H1 (cell line): ENCODE results near the gene TMEM164. TPM values are rescaled to one million over a fixed set of nuclear protein-coding genes. Genes with fewer than 3 reads are reported as not detected.

Experiments used
- CTCF ChIA-PET: fragments of 300-600 bp; sonication (Branson Sonifier 250); formaldehyde crosslinking; loops from one replicate; lab custom pipeline; 2021; ENCODE audit not compliant: partially characterized antibody; lab: Charles Lee
- POLR2A ChIA-PET: fragments of 300-600 bp; sonication (Branson Sonifier 250); formaldehyde crosslinking; loops from one replicate; lab custom pipeline; 2021; ENCODE audit warnings: inconsistent platforms; ENCODE audit not compliant: partially characterized antibody; lab: Charles Lee
- DNase-seq, 2 experiments: peaks; one replicate each; pipeline versions ENCODE4 v3.0.0 to v3.0.0-alpha.2; 2010 to 2022; ENCODE audit warnings: low spot score in 2 of 2, low read depth in 1 of 2, mixed read lengths in 1 of 2
- FAIRE-seq: peaks from 2 replicates; lab custom pipeline; 2011; peaks lifted over from hg19 to GRCh38; lab: Jason Lieb, UNC
- H2AFZ ChIP-seq: 2 replicates; pipeline ENCODE4 v1.8.1; 2012; ENCODE audit warnings: low read length, inconsistent platforms
- H2AK5ac ChIP-seq: 2 replicates; pipeline ENCODE4 v1.6.1; 2013; ENCODE audit warnings: low read depth, low read length
- H2BK120ac ChIP-seq: replicated peaks from 2 replicates; pipeline ENCODE3; 2013; ENCODE audit warnings: low read depth, low read length, inconsistent platforms
- H2BK12ac ChIP-seq: 2 replicates; pipeline ENCODE4 v1.6.1; 2013; ENCODE audit warnings: low read depth, low read length
- H2BK15ac ChIP-seq: 2 replicates; pipeline ENCODE4 v1.6.1; 2013; ENCODE audit warnings: low read length
- H2BK20ac ChIP-seq: 2 replicates; pipeline ENCODE4 v1.6.1; 2013; ENCODE audit warnings: low read length
- H2BK5ac ChIP-seq: 2 replicates; pipeline ENCODE4 v1.6.1; 2013; ENCODE audit warnings: low read depth, low read length
- H3K14ac ChIP-seq: 2 replicates; pipeline ENCODE4 v1.6.1; 2013; ENCODE audit warnings: inconsistent platforms; ENCODE audit not compliant: insufficient read length
- H3K18ac ChIP-seq: 2 replicates; pipeline ENCODE4 v1.6.1; 2013; ENCODE audit warnings: low read length; ENCODE audit errors: extremely low read depth
- H3K23ac ChIP-seq: 2 replicates; pipeline ENCODE4 v1.6.1; 2013; ENCODE audit warnings: inconsistent platforms; ENCODE audit not compliant: insufficient read length
- H3K23me2 ChIP-seq: 2 replicates; pipeline ENCODE4 v1.6.1; 2013; ENCODE audit warnings: low read depth, low read length
- H3K27ac ChIP-seq: 2 replicates; pipeline ENCODE4 v1.6.1; 2011; ENCODE audit warnings: low read depth, low read length, inconsistent platforms
- H3K27me3 ChIP-seq, 4 experiments: replicated peaks in 1 of 4; 1 replicate in 1 of 4; 2 replicates in 3 of 4; pipeline versions ENCODE4 v1.6.1 to v1.8.1; 2011 to 2013; ENCODE audit warnings: low read length in 3 of 4, mild to moderate bottlenecking in 3 of 4, inconsistent platforms in 2 of 4, mixed read lengths in 2 of 4, moderate library complexity in 1 of 4; ENCODE audit not compliant: control insufficient read depth in 3 of 4, insufficient read depth in 3 of 4; ENCODE audit errors: extremely low read depth in 1 of 4
- H3K36me3 ChIP-seq, 4 experiments: 2 replicates each; pipeline versions ENCODE4 v1.6.1 to v1.8.1; 2011 to 2013; ENCODE audit warnings: mild to moderate bottlenecking in 4 of 4, low read length in 3 of 4, moderate library complexity in 2 of 4, control low read depth in 1 of 4, inconsistent platforms in 1 of 4; ENCODE audit not compliant: insufficient read depth in 4 of 4, control insufficient read depth in 2 of 4
- H3K4ac ChIP-seq: replicated peaks from 2 replicates; pipeline ENCODE3; 2013; ENCODE audit warnings: low read length, low read depth, mixed read lengths, inconsistent platforms; ENCODE audit not compliant: insufficient read length
- H3K4me1 ChIP-seq, 4 experiments: replicated peaks in 1 of 4; 1 replicate in 1 of 4; 2 replicates in 3 of 4; pipeline versions ENCODE4 v1.6.1 to v1.8.1; 2011 to 2013; ENCODE audit warnings: low read length in 3 of 4, inconsistent platforms in 2 of 4, mixed read lengths in 1 of 4; ENCODE audit not compliant: insufficient read depth in 4 of 4, control insufficient read depth in 3 of 4
- H3K4me2 ChIP-seq, 2 experiments: 2 replicates each; pipeline versions ENCODE4 v1.6.1 to v1.8.1; 2011 to 2013; ENCODE audit warnings: low read depth in 2 of 2, low read length in 2 of 2, control low read depth in 1 of 2, inconsistent platforms in 1 of 2, mild to moderate bottlenecking in 1 of 2; ENCODE audit not compliant: insufficient read depth in 1 of 2
- H3K4me3 ChIP-seq, 4 experiments: fragments of 200-600, 300-600 bp in 1 of 4; sonication (generic), shearing (Covaris generic), sonication (Bioruptor Twin) in 1 of 4; 2 replicates each; pipeline versions ENCODE4 v1.5.1 to v1.8.1; 2011 to 2016; ENCODE audit warnings: low read length in 4 of 4, low read depth in 3 of 4, control low read depth in 2 of 4, inconsistent platforms in 2 of 4, mild to moderate bottlenecking in 2 of 4, mixed read lengths in 1 of 4, moderate library complexity in 1 of 4; ENCODE audit not compliant: insufficient read depth in 2 of 4; ENCODE audit errors: extremely low read depth in 1 of 4
- H3K56ac ChIP-seq: replicated peaks from 2 replicates; pipeline ENCODE3; 2013; ENCODE audit warnings: low read depth, mild to moderate bottlenecking, mixed read lengths, low read length, inconsistent platforms; ENCODE audit not compliant: insufficient read length
- H3K79me1 ChIP-seq: 2 replicates; pipeline ENCODE4 v1.6.1; 2013; ENCODE audit warnings: low read depth, low read length, control low read depth
- H3K79me2 ChIP-seq, 2 experiments: 2 replicates each; pipeline versions ENCODE4 v1.6.1 to v1.8.1; 2012 to 2013; ENCODE audit warnings: low read length in 2 of 2, mild to moderate bottlenecking in 2 of 2, inconsistent platforms in 1 of 2; ENCODE audit not compliant: insufficient read depth in 2 of 2, control insufficient read depth in 1 of 2
- H3K9ac ChIP-seq, 4 experiments: replicated peaks in 1 of 4; 1 replicate in 1 of 4; 2 replicates in 3 of 4; pipeline versions ENCODE4 v1.6.1 to v1.8.1; 2011 to 2013; ENCODE audit warnings: low read depth in 3 of 4, low read length in 3 of 4, control low read depth in 2 of 4, mild to moderate bottlenecking in 2 of 4, moderate library complexity in 2 of 4, inconsistent platforms in 1 of 4; ENCODE audit errors: extremely low read depth in 1 of 4
- H3K9me3 ChIP-seq, 2 experiments: 2 replicates each; pipeline versions ENCODE4 v1.6.1 to v1.8.1; 2012 to 2013; ENCODE audit warnings: mild to moderate bottlenecking in 2 of 2, moderate library complexity in 2 of 2, control low read depth in 1 of 2, inconsistent platforms in 1 of 2, low read depth in 1 of 2, low read length in 1 of 2, mixed read lengths in 1 of 2; ENCODE audit not compliant: insufficient read depth in 2 of 2
- H4K20me1 ChIP-seq, 2 experiments: replicated peaks in 1 of 2; 2 replicates each; pipeline versions ENCODE3 to v1.8.1; 2011 to 2013; ENCODE audit warnings: inconsistent platforms in 2 of 2, low read length in 2 of 2, mild to moderate bottlenecking in 1 of 2; ENCODE audit not compliant: insufficient read depth in 2 of 2, control insufficient read depth in 1 of 2
- H4K5ac ChIP-seq: 2 replicates; pipeline ENCODE4 v1.6.1; 2013; ENCODE audit warnings: low read length, low read depth, mixed read lengths, inconsistent platforms; ENCODE audit not compliant: insufficient read length
- H4K8ac ChIP-seq: 2 replicates; pipeline ENCODE4 v1.8.0; 2013; ENCODE audit warnings: mild to moderate bottlenecking, moderate library complexity, low read length, inconsistent platforms; ENCODE audit not compliant: insufficient read depth; ENCODE audit errors: extremely low read depth
- H4K91ac ChIP-seq: replicated peaks from 2 replicates; pipeline ENCODE3; 2013; ENCODE audit warnings: low read length, mixed read lengths, inconsistent platforms; ENCODE audit not compliant: insufficient read length
- ASH2L ChIP-seq: fragments of 200-600, 300-600 bp; sonication (generic); IDR thresholded peaks from one replicate; pipeline ENCODE4 v1.7.1; 2017; ENCODE audit warnings: low read length
- BCL11A ChIP-seq, 2 experiments: IDR thresholded peaks; one replicate each; pipeline ENCODE4 v1.6.1; 2011; ENCODE audit warnings: low read depth in 2 of 2, low read length in 2 of 2, mild to moderate bottlenecking in 2 of 2
- CEBPB ChIP-seq: IDR thresholded peaks from 2 replicates; pipeline ENCODE4 v1.6.1; 2012; ENCODE audit warnings: low read depth, low read length
- HDAC2 ChIP-seq, 2 experiments: fragments of 300-600 bp in 1 of 2; sonication (generic) in 1 of 2; IDR thresholded peaks; 2 replicates each; pipeline ENCODE4 v1.6.1; 2011 to 2012; ENCODE audit warnings: low read depth in 2 of 2, low read length in 2 of 2, mild to moderate bottlenecking in 2 of 2, moderate library complexity in 2 of 2, borderline replicate concordance in 1 of 2, inconsistent platforms in 1 of 2
- HDAC6 ChIP-seq: IDR thresholded peaks from one replicate; pipeline ENCODE4 v1.7.1; 2012; ENCODE audit warnings: low read depth, mild to moderate bottlenecking, inconsistent platforms, low read length, moderate library complexity
- RAD21 ChIP-seq, 2 experiments: IDR thresholded peaks in 1 of 2; conservative IDR thresholded peaks in 1 of 2; 2 replicates each; pipeline ENCODE4 v1.6.1; 2011; ENCODE audit warnings: low read depth in 2 of 2, low read length in 2 of 2, improper control_type of control experiment in 1 of 2, inconsistent platforms in 1 of 2, mild to moderate bottlenecking in 1 of 2, moderate library complexity in 1 of 2
- RFX5 ChIP-seq: IDR thresholded peaks from 2 replicates; pipeline ENCODE4 v1.6.1; 2011; ENCODE audit warnings: low read depth, low read length, improper control_type of control experiment, borderline replicate concordance
- SP1 ChIP-seq: IDR thresholded peaks from 2 replicates; pipeline ENCODE4 v1.6.1; 2011; ENCODE audit warnings: low read depth, low read length
- SP2 ChIP-seq: IDR thresholded peaks from 2 replicates; pipeline ENCODE4 v1.6.1; 2012; ENCODE audit warnings: mild to moderate bottlenecking, low read length, inconsistent platforms
- SRF ChIP-seq: IDR thresholded peaks from 2 replicates; pipeline ENCODE4 v1.6.1; 2011; ENCODE audit warnings: mild to moderate bottlenecking, low read depth, low read length, moderate library complexity
- SUZ12 ChIP-seq: fragments of 200-600 bp; sonication (generic); IDR thresholded peaks from 2 replicates; pipeline ENCODE4 v1.6.1; 2012; ENCODE audit warnings: mild to moderate bottlenecking, inconsistent platforms, low read length, moderate library complexity, mixed read lengths
- TBP ChIP-seq: IDR thresholded peaks from 2 replicates; pipeline ENCODE4 v1.6.1; 2011; ENCODE audit warnings: low read depth, low read length, improper control_type of control experiment
- TCF12 ChIP-seq: IDR thresholded peaks from 2 replicates; pipeline ENCODE4 v1.6.1; 2011; ENCODE audit warnings: low read depth, mild to moderate bottlenecking, low read length
- WGBS, 2 experiments: shearing (Covaris generic) in 1 of 2; methylation state at CpG; one replicate each; pipeline versions ENCODE4 v1.1.6 to v1.1.7; 2013 to 2015; ENCODE audit warnings: low lambda C conversion rate in 2 of 2, mixed read lengths in 2 of 2, inconsistent platforms in 1 of 2, low coverage in 1 of 2, missing lambda C conversion rate in 1 of 2; ENCODE audit not compliant: insufficient replicate concordance in 2 of 2, insufficient coverage in 1 of 2, insufficient read length in 1 of 2; ENCODE audit errors: extremely low coverage in 1 of 2, missing lambda C conversion rate in 1 of 2; 5-methylcytosine and 5-hydroxymethylcytosine counted together
- polyA plus RNA-seq, 7 experiments: library from polyadenylated mRNA; depleted of rRNA in 3 of 7; stranded (reverse) in 5 of 7; unstranded in 2 of 7; fragments of >200 nt in 5 of 7; fragments of 200-250 nt in 2 of 7; gene quantifications; 1 replicate in 5 of 7; 2 replicates in 1 of 7; 4 replicates in 1 of 7; pipeline versions ENCODE4 v1.2.1 to v1.2.3, GENCODE V29; 2011 to 2013; ENCODE audit warnings: missing spikeins in 2 of 7, mixed read lengths in 2 of 7
- total RNA-seq: library from RNA; stranded (reverse); fragmentation: NEBNext Ultra II Directional; extraction: Animal tissue kit (Norgen Biotek cat#: 25700); gene quantifications from 2 replicates; pipeline ENCODE4 v1.2.1, GENCODE V29; 2021
- TF ChIP-seq, protein P1 (sequence below): IDR thresholded peaks from 2 replicates; pipeline ENCODE4 v1.6.1; 2012; ENCODE audit warnings: inconsistent platforms

Gene TMEM164
- total and polyA plus RNA-seq, 2 of the 8 experiments (the other 6 are each of a cell fraction or from before 2014, with no cell fraction given), result 7.3 to 14.8 TPM

DNA sequence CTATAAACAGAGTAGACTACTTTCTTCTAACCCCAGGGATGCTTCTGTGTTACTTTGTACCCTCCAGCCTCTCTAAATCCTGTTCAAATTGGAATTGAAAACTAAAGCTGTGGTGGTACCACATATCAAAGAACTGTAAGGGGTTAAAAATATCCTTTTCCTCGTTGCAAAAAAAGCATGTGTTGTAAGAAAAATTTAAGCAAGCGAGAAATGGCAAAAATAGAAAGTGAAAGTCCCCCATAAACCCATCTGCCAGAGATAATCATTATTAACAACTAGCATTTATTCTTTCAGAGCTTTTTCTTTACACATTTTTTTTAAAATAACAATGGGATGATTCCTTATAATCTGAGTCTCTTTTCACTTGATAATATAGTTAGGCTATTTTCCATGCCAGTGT is 40.6 kb downstream of the TMEM164 start:
- CTCF ChIA-PET, result no interaction called here

More for the DNA sequence above, 40.6 kb downstream of the TMEM164 start:
- WGBS, 2 experiments, result 90% methylated on average over 2 of the region's 2 CpGs; no CpG with 5 or more reads in 1 of the 2 experiments
- no peak overlapping the region for H3K4me3 ChIP-seq
- H2AFZ ChIP-seq, result no peak overlapping the region
- no peak overlapping the region for H3K4ac ChIP-seq
- H3K4me1 ChIP-seq, result peaks cover 0 to 9% (median 2%) of the 10 kb centered on the region in 4 experiments; a peak in 3 of 7 replicates
- no peaks in the 10 kb centered on the region for H3K9me3 ChIP-seq
- H3K36me3 ChIP-seq, result no peaks in the 10 kb centered on the region
- H4K20me1 ChIP-seq, result peaks cover 0 to 1% of the 10 kb centered on the region in 2 experiments
- FAIRE-seq, result no peak
- H4K5ac ChIP-seq, result no peak overlapping the region
- no peak overlapping the region for H2BK15ac ChIP-seq
- no peak overlapping the region for H2BK120ac ChIP-seq
- DNase-seq, result no peak
- H3K23me2 ChIP-seq, result no peaks in the 10 kb centered on the region
- no peaks in the 10 kb centered on the region for H3K79me2 ChIP-seq
- no peak overlapping the region for H4K91ac ChIP-seq
- no peak overlapping the region for H3K56ac ChIP-seq
- no peaks in the 10 kb centered on the region for H3K79me1 ChIP-seq
- POLR2A ChIA-PET, result no interaction called here
- TF ChIP-seq HDAC6, result no peak
- no peak for TF ChIP-seq ASH2L
- no peak for TF ChIP-seq RAD21 (IDR thresholded peaks at IDR 0.05 in 1 of 2, conservative IDR thresholded peaks at IDR 0.05 in 1 of 2; ENCODE audit: low read depth in 2 of 2, low read length in 2 of 2)
- no peak for TF ChIP-seq SRF
- TF ChIP-seq HDAC2 (IDR thresholded peaks at IDR 0.05; ENCODE audit: borderline replicate concordance in 1 of 2, low read depth in 2 of 2, low read length in 2 of 2), result no peak
- TF ChIP-seq CEBPB, result no peak
- no peak for TF ChIP-seq SP1
- TF ChIP-seq, protein P1, sequence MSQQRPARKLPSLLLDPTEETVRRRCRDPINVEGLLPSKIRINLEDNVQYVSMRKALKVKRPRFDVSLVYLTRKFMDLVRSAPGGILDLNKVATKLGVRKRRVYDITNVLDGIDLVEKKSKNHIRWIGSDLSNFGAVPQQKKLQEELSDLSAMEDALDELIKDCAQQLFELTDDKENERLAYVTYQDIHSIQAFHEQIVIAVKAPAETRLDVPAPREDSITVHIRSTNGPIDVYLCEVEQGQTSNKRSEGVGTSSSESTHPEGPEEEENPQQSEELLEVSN, result no peak
- no peak for TF ChIP-seq TCF12
- no peak for TF ChIP-seq SP2
- no peak for TF ChIP-seq TBP
- no peak for TF ChIP-seq BCL11A (IDR thresholded peaks at IDR 0.05; ENCODE audit: low read depth in 2 of 2, low read length in 2 of 2)
- no peak for TF ChIP-seq RFX5
- TF ChIP-seq SUZ12, result no peak
- H3K23ac ChIP-seq, result no peak overlapping the region
- no peak overlapping the region for H2AK5ac ChIP-seq
- H2BK20ac ChIP-seq, result no peak overlapping the region
- no peaks in the 10 kb centered on the region for H3K27me3 ChIP-seq
- no peak overlapping the region for H3K18ac ChIP-seq
- H3K14ac ChIP-seq, result no peak overlapping the region
- H2BK5ac ChIP-seq, result no peak overlapping the region
- H3K4me2 ChIP-seq, result no peak overlapping the region
- H2BK12ac ChIP-seq, result no peak overlapping the region
- H3K9ac ChIP-seq, result no peak overlapping the region
- H3K27ac ChIP-seq, result no peak overlapping the region
- no peak overlapping the region for H4K8ac ChIP-seq
